Measurements from ENCODE around the gene TRIM37. TPM values are rescaled to one million over a fixed set of nuclear protein-coding genes. Genes with fewer than 3 reads are reported as not detected.
A peak's percentile ranks its signal among the peaks of the same experiment; 100 is the strongest.
"Not testable (repeated sequence)": the region's sequence is repeated elsewhere in the genome, so short reads cannot be mapped to it uniquely, and the experiment has no call there.

The TRIM37 gene, protein sequence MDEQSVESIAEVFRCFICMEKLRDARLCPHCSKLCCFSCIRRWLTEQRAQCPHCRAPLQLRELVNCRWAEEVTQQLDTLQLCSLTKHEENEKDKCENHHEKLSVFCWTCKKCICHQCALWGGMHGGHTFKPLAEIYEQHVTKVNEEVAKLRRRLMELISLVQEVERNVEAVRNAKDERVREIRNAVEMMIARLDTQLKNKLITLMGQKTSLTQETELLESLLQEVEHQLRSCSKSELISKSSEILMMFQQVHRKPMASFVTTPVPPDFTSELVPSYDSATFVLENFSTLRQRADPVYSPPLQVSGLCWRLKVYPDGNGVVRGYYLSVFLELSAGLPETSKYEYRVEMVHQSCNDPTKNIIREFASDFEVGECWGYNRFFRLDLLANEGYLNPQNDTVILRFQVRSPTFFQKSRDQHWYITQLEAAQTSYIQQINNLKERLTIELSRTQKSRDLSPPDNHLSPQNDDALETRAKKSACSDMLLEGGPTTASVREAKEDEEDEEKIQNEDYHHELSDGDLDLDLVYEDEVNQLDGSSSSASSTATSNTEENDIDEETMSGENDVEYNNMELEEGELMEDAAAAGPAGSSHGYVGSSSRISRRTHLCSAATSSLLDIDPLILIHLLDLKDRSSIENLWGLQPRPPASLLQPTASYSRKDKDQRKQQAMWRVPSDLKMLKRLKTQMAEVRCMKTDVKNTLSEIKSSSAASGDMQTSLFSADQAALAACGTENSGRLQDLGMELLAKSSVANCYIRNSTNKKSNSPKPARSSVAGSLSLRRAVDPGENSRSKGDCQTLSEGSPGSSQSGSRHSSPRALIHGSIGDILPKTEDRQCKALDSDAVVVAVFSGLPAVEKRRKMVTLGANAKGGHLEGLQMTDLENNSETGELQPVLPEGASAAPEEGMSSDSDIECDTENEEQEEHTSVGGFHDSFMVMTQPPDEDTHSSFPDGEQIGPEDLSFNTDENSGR
- 29.0 and 35.7 TPM in 2 replicates for total RNA-seq (2014; rRNA removed; shearing (Covaris generic))

DNA sequence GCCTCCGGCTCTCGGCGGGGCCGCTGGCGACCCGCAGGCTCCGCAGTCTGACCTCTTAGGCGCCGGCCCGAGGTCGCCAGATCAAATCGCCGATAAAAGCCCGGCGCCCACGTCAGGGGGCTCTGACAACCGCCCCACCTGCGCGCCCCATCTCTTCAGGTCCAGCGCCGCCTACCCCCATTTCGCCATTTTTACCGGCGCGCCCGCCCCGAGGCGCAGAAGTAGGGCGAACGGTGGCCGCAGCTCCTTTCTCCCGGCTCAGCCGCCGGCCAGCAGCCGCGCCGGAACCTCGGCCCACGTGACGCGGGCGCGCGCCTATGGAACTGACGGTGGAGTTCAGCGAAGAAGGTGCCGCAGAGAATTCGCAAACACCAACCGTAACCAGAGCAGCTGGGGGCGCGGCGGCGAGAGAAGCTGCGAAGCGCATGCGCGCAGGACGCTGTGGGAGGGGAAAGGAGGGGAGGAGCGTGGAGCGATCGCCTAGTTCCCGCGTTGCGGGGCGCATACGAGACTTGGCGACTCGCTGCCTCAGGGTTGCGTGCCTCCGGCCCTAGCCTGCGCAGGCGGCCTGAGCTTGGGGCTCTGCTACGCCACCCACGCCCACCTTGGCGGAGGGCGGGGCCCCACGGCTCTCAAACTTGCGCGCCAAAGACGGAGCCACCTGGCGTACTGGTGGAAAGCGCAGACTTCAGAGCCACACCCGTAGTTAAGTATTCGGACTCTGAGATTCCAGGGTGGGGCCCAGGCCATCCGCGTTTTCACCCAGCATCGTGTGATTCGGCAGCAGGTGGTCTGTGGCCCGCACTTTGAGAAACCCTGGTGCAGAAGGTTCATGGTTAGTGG, at the start of gene TRIM37:
Gene TRIM37 (minus strand): TSS at position 418 of the 843 bp plus-strand sequence. CDS start 419 bp downstream, outside the sequence.
- peak; percentile 99 for DNase-seq (ENCODE audit: low spot score)

DNA sequence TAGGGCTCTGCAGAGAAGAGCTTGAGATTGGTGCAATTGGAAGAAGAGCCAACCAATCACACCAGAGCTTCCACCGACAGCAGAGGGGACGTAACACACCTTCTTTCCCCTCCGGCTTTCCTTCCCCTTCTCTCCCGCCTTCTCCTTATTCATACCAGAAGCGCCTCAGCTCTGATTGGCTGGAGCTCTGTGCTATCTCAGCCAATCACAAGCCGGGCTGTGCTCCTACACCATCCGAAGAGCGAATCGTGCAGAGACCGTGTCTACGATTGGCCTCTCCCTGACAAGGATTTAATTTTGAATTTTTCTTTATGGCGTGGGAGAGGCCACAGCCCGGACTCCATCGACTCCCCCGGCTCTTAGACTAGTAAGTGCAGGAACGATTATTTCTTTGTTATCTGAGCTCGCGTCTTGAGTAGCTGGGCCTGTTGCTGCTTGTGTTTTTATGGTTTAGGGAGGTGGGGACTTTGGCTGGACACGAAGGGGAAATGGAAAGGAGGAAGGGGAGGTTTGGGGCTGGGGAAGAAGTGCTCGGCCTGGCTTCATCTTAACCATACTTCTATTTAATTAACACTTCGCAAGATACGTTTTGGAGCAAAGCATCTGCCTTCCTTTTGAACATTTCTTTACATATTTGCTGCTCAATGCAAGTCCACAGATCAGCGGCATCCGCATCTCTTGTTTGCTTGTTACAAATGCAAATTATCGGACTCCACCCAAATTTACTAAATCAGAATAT, 48.9 kb upstream of the TRIM37 start, which contains the start of gene PRR11:
Gene PRR11 (plus strand): TSS at position 308 of the 739 bp plus-strand sequence. CDS start 14,007 bp downstream, outside the sequence.
- DNase-seq (ENCODE audit: low spot score), result peak; percentile 100

DNA sequence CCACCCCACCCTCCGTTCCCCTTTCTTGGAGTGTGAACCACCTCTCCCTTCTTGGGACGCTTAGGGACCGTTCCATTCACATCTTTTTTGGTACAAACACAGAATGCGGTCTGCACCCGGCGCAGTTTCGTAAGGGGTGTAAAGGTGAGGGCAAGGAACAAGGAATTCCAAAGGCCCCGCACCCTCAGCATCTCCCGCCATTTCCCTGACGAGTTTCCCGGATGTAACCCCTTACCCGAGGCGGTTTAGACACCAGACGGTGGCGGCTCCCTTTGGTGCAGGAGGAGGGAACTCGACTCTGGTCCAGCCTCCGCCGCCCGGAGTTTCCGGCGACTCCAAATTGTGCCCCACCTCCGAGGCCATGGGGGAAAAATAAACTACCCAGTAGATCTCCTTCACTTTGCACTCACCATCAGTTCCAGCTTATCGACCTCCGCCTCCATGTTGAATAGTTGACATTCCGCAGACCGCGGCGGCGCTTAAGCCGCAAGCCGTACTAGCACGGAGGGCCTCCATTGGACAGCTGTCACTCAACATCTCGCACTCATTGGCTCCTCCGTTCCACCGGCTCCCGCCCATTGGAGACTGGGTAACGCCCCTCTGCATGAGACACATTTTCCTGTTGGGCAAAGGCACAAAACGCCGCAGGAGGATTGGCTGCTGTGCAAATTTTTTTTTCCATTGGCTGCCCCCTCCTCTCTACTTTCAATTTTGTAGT, 48.2 kb upstream of the TRIM37 start, which contains the start of gene SKA2:
Gene SKA2 (minus strand): TSS at position 466 of the 718 bp plus-strand sequence. CDS start 23 bp downstream, at position 443.
- DNase-seq (ENCODE audit: low spot score), result peak; percentile 100

DNA sequence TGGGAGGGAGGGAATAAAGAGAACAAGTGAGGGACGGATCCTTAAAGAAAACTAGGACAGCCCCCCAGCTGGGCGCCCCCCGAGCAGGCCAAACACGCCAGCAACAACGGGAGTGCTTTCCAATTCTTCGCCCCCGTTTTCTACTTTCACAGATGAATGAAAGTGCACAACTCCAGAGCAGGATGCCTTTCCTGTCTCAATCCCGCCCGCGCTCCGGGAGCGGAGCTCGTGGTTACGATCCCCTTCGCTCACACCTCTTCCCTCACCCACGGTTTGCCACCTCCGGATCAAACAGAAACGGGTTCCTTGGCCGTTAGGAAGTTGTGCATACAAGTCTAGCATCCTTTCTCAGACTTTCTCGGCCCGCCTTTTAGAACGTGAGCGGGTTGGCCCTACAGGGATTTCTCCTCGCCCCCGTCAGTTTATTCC, 47.6 kb upstream of the TRIM37 start:
- peak; percentile 52 for DNase-seq (ENCODE audit: low spot score)

DNA sequence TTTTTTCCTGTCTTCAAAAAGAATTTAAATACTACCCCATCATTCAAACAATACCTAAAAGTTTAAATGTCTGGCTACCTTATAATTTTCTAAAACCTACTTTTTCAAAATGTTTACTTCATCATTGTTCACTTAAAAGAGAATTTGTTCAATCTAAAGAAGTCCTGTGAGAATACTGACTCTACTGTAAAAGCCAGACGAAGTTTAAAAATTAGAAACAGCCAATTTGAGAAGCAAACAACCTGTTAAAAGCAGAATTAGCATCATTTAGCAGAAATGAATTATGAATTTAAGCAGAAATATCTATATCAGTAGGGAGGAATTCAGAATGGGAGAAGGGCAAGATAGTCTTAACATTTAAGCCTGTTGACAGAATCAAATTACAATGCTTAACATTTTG, 46.2 kb upstream of the TRIM37 start:
- no peak for DNase-seq (ENCODE audit: low spot score)

DNA sequence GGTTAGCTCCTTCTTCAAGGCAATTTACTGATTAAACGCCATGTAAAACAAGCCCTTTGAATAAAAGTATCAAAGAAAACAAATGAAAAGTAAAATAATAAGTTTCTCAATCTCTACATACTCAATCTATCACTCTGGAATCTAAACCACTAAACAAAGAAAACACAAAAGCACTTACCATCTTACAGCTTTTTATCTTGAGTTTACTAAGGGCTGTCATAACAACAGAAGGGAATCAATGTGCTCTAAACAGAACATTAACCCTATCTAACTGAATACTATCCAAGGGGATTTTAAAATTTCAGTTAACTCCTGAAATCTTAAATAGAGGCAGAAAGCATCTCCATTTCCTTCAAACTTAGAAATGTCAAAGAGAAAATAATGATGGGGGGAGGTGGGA, 44.9 kb upstream of the TRIM37 start:
- DNase-seq (ENCODE audit: low spot score), result no peak

DNA sequence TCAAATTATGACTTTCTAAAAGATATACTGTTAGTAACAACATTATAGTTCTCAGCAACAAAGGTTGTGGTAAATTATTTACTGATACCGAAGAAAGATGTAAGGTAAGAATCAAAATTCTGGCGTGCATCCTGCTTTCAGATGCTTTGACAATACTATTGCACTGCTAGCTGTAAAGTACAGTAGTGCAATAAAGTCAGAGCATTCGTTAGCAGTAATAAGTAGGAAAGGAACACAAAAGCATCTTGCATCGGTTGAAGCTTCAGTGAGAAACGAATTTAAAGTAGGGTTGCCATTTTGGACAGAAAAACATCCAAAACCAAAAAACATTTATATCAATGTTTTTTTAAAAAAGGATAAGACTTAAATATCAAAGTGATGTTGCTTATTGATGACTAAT, 44.3 kb upstream of the TRIM37 start:
- DNase-seq (ENCODE audit: low spot score), result no peak

DNA sequence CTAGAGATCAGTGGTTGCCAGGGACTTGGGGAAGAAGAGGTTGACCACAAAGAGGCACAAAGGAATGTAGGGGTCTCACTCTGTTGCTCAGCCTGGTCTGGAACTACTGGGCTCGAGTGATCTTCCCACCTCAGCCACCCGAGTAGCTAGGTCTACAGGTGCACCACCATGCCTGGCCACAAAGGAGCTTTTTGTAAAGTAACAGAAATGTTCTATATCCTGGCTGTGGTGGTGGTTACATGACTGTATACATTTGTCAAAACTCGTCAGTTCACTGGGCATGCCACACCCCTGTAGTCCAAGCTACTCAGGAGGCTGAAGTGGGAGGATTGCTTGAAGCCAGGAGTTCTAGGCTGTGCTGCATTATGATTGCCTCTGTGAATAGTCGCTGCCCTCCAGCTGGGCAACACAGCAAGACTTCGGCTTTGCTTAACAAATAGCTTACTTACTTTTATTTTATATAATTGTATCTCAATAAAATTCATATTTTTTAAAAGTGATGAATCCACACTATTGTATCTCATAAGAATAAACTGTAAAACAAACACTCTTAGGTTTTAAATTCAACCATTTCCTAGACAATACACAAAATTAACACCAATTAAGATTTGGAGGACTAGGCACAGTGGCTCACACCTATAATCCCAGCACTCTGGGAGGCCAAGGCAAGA, 43.3 kb upstream of the TRIM37 start:
- no peak for DNase-seq (ENCODE audit: low spot score)

DNA sequence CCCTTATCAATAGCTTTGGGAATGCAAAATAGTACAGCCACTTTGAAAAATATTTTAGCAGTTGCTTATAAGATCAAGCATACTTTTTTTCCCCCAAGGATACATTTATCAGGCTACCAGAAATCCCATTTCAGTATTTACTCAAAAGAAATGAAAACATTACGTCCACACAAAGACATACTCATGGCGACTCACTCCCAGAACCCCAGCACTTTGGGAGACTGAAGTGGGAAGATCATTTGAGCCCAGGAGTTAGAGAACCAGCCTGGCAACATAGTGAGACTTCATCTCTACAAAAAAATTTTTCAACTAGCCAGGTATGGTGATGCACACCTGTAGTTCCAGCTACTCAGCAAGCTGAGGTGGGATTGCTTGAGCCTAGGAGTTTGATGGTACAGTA, 42.4 kb upstream of the TRIM37 start:
- no peak for DNase-seq (ENCODE audit: low spot score)

DNA sequence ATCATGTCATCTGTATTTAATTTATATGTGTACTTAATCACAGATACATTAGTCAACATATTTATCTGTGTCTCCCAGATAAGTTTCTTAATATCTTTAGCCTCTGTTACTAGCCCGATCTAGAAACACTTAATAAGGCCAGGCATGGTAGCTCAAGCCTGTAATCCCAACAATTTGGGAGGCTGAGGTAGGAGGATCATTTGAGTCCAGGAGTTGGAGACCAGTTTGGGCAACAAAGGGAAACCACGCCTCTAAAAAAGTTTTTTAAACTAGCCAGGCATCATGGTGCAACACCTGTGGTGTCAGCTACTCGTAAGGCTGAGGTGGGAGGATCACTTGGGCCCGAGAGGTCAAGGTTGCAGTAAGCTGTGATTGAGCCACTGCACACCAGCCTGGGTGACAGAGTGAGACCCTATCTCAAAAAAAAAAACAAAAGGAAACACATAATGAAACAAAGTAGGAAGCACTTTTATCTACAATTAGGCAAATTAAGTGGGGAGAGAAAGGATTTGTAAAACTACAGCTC, 39.0 kb upstream of the TRIM37 start:
- DNase-seq (ENCODE audit: low spot score), result no peak

DNA sequence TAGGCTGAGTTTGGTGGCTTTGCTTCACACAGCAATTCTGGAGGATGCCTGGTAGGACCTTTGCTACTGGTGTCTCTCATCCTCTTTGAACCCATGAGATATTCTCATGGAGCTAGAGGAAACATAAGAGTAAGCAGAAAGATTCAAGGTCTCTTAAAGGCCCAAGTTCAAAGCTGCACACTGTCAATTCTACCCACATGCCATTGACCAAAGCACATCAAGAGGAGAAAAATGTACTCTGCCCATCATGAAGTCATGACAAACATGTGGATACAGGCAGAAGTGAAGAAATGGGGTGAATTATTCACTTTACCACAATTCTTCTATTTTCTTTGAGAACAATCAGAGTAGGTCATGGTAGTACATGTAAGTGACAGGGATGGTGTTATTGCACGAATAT, 35.2 kb upstream of the TRIM37 start:
- no peak for DNase-seq (ENCODE audit: low spot score)

DNA sequence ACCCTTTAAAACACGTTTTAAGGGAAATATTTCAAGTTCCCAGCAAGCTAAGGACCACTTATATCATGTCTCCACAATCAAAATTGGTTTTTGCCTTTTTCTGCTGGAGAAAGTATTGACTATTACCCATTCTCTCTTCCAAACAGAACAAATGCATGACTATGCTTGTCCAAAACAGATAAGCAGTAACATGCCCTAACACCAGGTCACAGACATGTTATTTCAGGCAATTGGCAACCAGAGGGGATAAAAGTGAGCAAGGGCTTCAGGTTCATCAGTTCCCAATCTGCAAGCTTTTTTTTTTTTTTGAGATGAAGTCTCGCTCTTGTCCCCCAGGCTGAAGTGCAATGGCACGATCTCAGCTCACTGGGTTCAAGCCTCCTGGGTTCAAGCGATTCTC, 33.3 kb upstream of the TRIM37 start:
- no peak for DNase-seq (ENCODE audit: low spot score)

DNA sequence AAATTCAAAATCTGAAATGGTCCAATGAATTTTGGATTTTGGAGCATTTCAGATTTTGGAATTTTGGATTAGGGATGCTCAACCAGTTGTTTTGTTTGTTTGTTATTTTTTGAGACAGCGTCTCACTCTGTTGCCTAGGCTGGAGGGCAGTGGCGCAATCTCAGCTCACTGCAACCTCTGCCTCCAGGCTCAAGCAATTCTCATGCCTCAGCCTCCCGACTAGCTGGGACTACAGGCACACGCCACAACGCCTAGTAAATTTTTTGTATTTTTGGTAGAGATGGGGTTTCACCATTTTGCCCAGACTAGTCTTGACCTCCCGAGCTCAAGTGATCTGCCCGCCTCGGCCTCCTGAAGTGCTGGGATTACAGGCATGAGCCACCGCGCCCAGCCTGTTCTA, 31.7 kb upstream of the TRIM37 start:
- DNase-seq (ENCODE audit: low spot score), result not testable (repeated sequence)

DNA sequence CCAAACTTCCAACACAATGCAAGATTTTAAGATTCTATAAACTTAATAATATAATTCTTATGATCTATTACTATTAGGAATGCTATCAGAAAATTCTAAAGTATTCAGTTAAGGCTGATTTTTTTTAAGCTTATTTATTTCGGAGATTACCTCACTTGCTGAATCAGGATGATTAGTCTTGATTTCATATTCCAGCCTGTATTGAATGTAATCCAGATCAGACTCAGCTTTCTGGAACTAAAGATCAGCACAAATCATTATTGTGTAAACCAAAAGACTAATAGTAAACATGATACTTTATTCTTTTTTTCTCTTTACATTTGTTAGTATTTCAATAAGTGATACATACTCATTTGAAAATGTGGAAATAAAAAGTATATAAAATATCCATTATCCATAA, 24.5 kb upstream of the TRIM37 start:
- DNase-seq (ENCODE audit: low spot score), result no peak

DNA sequence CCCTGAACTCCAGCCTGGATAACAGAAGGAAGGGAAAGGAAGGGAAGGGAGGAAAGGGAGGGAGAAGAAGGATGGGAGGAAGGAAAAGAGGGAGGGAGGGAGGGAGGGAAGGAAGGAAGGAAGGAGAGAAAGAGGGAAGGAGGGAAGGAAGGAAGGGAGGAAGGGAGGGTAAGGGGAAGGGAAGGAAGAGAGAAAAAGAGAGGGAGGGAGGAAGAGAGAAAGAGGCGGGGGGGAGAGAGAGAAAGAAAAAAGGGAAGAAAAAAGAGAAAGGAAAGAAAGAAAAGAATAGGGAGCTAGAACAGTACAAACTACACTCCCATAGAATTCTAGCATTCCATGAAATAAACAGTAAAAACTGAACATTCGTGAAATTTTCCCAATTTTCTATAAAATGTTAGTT, 23.1 kb upstream of the TRIM37 start:
- no peak for DNase-seq (ENCODE audit: low spot score)

DNA sequence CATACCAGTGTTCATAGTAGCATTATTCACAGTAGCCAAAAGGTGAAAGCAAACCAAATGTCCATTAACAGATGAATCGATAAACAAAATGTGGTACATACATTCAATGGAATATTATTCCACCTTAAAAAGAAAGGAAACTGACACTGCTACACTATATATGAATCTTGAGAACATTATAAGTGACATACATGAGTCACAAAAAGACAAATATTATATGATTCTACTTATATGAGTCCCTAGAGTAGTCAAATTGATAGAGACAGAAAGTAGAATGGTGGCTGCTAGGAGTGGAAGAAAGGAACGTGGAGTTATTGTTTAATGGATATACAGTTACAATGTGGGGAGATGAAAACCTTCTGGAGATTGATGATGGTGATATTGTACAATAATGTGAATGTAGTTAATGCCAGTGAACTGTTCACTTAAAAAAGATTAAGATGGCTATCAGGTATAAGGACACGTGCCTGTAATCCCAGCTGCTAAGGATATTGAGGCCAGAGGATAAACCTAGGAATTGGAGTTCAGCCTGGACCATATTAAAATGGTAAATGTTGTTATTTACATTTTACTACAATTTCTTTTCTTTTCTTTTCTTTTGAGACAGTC, 20.2 kb upstream of the TRIM37 start:
- no peak for DNase-seq (ENCODE audit: low spot score)

DNA sequence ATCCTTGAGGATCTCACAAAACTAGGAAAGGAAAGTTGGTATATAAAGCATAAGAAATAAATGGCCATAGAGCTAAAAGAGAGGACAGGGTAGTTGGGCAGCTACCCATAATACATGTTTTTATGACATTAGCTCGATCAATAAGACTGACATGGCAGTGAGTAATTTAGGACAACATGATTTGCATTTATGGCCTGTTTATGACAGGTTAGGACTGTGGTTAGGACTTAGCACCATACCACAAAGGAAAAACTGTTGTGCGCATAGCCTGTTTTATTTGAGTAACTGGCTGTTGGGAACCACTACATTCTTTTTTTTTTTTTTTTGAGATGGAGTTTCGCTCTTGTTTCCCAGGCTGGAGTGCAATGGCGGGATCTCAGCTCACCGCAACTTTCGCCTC, 18.0 kb upstream of the TRIM37 start:
- no peak for DNase-seq (ENCODE audit: low spot score)

DNA sequence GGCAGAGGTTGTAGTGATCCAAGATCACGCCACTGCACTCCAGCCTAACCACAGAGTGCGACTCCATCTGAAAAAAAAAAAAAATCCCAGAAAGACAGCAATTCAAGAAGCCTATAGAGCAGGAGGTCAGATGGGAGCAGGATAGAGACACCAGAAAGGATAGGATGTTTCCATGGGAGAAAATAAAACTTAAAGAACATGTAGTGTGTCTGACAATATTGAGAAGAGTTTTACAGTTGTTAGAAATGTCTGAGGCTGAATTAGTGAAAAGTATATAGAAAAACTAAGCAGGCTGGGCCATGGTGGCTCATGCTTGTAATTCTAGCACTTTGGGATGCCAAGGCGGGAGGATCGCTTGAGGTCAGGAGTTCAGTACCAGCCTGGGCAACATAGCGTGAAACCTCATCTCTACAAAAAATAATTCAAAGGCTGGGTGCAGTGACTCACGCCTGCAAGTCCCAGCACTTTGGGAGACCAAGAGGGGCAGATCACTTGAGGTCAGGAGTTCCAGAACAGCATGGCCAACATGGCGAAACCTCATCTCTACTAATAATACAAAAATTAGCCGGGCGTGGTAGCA, 15.3 kb upstream of the TRIM37 start:
- peak; percentile 30 for DNase-seq (ENCODE audit: low spot score)
